ENCODE data around the gene PDE10A. TPM values are rescaled to one million over a fixed set of nuclear protein-coding genes. Genes with fewer than 3 reads are reported as not detected.

PDE10A gene
- total RNA-seq, 1 donor from 2014 or later = 17.3 TPM

DNA sequence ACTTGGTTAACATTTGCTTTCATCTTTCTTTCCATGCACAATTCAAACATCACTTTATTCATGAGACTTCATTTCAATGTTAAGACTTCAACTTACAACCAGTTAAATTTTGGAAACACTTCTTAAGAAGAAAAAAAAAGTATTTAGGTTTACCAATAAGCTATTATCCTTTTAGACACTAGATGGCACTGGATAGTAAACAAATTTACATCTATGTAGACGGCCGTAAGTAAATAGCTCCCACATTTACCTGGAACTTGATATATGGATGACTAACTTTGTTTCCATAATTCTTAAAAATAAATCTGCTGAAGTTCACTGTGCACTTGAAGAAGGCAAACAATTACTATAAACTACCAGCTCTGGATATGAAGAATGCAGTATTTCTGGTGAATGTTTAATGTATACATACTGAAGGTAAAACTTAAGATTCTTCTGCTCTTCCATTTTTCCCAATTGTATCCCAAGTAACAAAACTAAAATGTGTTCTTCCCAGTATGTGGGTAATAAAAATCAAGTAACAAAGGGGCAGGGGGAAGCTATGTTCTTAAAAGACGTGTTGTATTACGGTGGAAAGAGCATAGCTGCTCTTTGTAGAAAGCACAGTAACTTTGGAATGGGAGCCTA, 223.0 kb downstream of the PDE10A start:
- Histone ChIP-seq H2AFZ (replicated peaks) (no peak overlapping the region), H3K27ac (no peak overlapping the region), H3K4me2 (no peak overlapping the region), H3K4me3 (no peak overlapping the region), H3K9me3 (ENCODE audit: low read depth) (peaks cover 4% of the 10 kb centered on the region), H4K20me1 (ENCODE audit: low read depth) (no peaks in the 10 kb centered on the region), H3K27me3 (no peaks in the 10 kb centered on the region), H3K36me3 (no peaks in the 10 kb centered on the region), H3F3A (ENCODE audit: low read depth) (peaks cover 7% of the 10 kb centered on the region), H3K4me1 (peaks cover 5% of the 10 kb centered on the region), H3K9ac (no peak overlapping the region), H3K79me2 (ENCODE audit: low read depth) (no peaks in the 10 kb centered on the region)
- Mint-ChIP-seq H3K9me3 (peaks cover 16% of the 10 kb centered on the region), H3K27ac (no peak overlapping the region), H3K4me1 (peaks cover under 1% of the 10 kb centered on the region), H3K36me3 (peaks cover 17% of the 10 kb centered on the region), H3K27me3 (ENCODE audit: insufficient read depth, low read depth) (peaks cover 2% of the 10 kb centered on the region), H3K4me3 (no peak overlapping the region)
- TF ChIP-seq EZH2 (IDR thresholded peaks at IDR 0.05) = no peak
- TF ChIP-seq, protein P1, sequence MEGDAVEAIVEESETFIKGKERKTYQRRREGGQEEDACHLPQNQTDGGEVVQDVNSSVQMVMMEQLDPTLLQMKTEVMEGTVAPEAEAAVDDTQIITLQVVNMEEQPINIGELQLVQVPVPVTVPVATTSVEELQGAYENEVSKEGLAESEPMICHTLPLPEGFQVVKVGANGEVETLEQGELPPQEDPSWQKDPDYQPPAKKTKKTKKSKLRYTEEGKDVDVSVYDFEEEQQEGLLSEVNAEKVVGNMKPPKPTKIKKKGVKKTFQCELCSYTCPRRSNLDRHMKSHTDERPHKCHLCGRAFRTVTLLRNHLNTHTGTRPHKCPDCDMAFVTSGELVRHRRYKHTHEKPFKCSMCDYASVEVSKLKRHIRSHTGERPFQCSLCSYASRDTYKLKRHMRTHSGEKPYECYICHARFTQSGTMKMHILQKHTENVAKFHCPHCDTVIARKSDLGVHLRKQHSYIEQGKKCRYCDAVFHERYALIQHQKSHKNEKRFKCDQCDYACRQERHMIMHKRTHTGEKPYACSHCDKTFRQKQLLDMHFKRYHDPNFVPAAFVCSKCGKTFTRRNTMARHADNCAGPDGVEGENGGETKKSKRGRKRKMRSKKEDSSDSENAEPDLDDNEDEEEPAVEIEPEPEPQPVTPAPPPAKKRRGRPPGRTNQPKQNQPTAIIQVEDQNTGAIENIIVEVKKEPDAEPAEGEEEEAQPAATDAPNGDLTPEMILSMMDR (IDR thresholded peaks at IDR 0.05) = peak; percentile 73
- peak; percentile 61 for DNase-seq (ENCODE audit: low spot score)

DNA sequence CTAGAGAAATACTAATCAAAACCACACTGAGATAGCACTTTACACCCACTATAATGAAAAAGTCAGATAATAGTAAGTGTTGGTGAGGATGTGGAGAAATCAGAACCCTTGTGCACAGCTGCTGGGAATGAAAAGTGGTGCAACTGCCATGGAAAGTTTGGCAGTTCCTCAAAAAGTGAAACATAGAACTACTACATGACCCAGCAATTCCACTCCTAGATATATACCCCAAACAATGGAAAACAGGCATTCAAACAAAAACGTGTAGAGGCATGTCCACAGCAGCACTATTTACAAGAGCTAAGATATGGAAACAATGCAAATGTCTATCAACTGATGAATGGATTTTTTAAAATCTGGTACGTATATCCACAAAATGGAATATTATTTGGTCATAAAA, 236.1 kb downstream of the PDE10A start:
- H2AFZ ChIP-seq (replicated peaks) = no peak overlapping the region
- no peaks in the 10 kb centered on the region for H3K79me2 ChIP-seq (ENCODE audit: low read depth)
- Mint-ChIP-seq H3K36me3 (peaks cover 10% of the 10 kb centered on the region), H3K27me3 (ENCODE audit: insufficient read depth, low read depth) (no peaks in the 10 kb centered on the region), H3K27ac (no peak overlapping the region), H3K9me3 (no peaks in the 10 kb centered on the region), H3K4me1 (no peaks in the 10 kb centered on the region), H3K4me3 (no peak overlapping the region)
- H3K9me3 ChIP-seq (ENCODE audit: low read depth) = no peaks in the 10 kb centered on the region
- no peaks in the 10 kb centered on the region for H4K20me1 ChIP-seq (ENCODE audit: low read depth)
- no peaks in the 10 kb centered on the region for H3K27me3 ChIP-seq
- no peak overlapping the region for H3K9ac ChIP-seq
- no peak overlapping the region for H3K4me2 ChIP-seq
- H3K4me1 ChIP-seq = no peaks in the 10 kb centered on the region
- TF ChIP-seq EZH2 (IDR thresholded peaks at IDR 0.05) (no peak), EZH2phosphoT487 (IDR thresholded peaks at IDR 0.05) (no peak)
- TF ChIP-seq, protein P1 (IDR thresholded peaks at IDR 0.05) = no peak
- H3K27ac ChIP-seq = no peak overlapping the region
- H3K36me3 ChIP-seq = no peaks in the 10 kb centered on the region
- DNase-seq (ENCODE audit: low spot score) = no peak
- H3K4me3 ChIP-seq = no peak overlapping the region
- no peaks in the 10 kb centered on the region for H3F3A ChIP-seq (ENCODE audit: low read depth)

DNA sequence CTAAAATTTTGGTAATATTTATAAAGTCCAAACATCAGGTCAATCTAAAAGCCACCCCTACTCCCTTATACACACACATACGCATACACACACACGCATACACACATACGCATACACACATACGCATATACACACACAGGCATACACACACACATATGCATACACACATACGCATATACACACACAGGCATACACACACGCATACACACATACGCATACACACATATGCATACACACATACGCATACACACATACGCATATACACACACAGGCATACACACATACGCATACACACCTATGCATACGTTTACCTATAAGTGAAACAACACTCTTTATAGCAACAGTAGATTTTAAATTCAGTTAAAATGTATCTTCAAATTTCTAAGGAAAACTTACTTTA, 240.8 kb downstream of the PDE10A start:
- no peaks in the 10 kb centered on the region for H3K36me3 ChIP-seq

More for the DNA sequence above, 240.8 kb downstream of the PDE10A start:
- Histone ChIP-seq H3K27me3 (no peaks in the 10 kb centered on the region), H3K9me3 (ENCODE audit: low read depth) (no peaks in the 10 kb centered on the region), H3K79me2 (ENCODE audit: low read depth) (no peaks in the 10 kb centered on the region), H4K20me1 (ENCODE audit: low read depth) (no peaks in the 10 kb centered on the region), H3K27ac (no peak overlapping the region), H3F3A (ENCODE audit: low read depth) (no peaks in the 10 kb centered on the region), H3K4me1 (no peaks in the 10 kb centered on the region), H3K4me3 (no peak overlapping the region), H3K9ac (no peak overlapping the region), H3K4me2 (no peak overlapping the region), H2AFZ (replicated peaks) (no peak overlapping the region)
- H3K4me1 Mint-ChIP-seq = no peaks in the 10 kb centered on the region
- DNase-seq (ENCODE audit: low spot score) = no peak
- no peaks in the 10 kb centered on the region for H3K27me3 Mint-ChIP-seq (ENCODE audit: insufficient read depth, low read depth)
- no peak overlapping the region for H3K4me3 Mint-ChIP-seq
- TF ChIP-seq EZH2phosphoT487 (IDR thresholded peaks at IDR 0.05) (no peak), EZH2 (IDR thresholded peaks at IDR 0.05) (no peak)
- TF ChIP-seq, protein P1 (IDR thresholded peaks at IDR 0.05) = no peak
- no peak overlapping the region for H3K27ac Mint-ChIP-seq
- H3K9me3 Mint-ChIP-seq = no peaks in the 10 kb centered on the region
- peaks cover 12% of the 10 kb centered on the region for H3K36me3 Mint-ChIP-seq

Data from neural progenitor cell (in vitro differentiated cells).